NCI-H2196 treated with DMSO at 0.1 percent for 48 hours (cell line): Measurements from ENCODE around the gene RARA.

Experiments used
- DNase-seq: peaks from one replicate; lab custom pipeline; 2025; ENCODE audit not compliant: unreplicated experiment; lab: John Stamatoyannopoulos, UW

The RARA gene

DNA sequence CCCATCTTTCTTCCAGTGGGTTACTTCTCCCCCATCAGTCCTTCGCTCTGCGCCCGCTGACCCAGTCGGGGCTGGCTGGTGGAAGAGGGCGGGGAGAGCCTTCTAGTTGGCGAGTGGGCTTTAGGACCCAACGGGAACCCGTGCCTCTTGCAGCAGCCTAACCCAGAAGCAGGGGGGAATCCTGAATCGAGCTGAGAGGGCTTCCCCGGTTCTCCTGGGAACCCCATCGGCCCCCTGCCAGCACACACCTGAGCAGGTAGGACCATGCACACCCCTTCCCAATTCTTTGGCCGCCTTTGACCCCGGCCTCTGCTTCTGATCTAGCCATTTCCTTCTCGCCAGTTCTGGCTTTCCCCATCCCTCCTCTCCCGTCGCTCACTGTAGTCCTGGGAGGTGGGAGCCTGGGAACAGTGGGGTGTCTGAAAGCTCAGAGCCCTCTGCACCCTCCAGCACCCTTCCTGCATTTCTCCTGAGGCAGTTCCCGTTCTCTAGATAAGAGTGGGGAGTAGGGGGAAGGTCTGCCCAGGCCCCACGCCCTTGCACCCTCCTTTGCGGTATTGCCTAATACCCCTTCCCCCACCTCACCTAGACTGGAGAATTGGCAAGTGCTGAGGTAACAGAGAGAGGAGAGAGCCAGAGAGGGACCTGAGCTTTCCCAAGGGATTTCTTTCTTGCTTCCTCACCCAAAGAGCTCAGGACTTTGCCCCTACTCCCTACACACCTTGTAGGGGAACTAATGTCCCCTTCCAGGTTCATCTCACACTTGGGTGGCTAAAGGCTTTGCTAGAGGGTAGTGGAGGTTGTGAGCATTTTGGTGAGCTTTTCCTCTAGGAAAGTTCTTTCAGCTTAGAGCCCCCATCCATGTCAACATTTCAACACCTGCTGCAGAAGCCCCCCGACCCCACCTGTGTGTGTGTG is at the start of gene RARA:
TSS of gene RARA (plus strand) at position 150 of the 918 bp plus-strand sequence. CDS start 22,039 bp downstream, outside the sequence.
- no peak for DNase-seq

DNA sequence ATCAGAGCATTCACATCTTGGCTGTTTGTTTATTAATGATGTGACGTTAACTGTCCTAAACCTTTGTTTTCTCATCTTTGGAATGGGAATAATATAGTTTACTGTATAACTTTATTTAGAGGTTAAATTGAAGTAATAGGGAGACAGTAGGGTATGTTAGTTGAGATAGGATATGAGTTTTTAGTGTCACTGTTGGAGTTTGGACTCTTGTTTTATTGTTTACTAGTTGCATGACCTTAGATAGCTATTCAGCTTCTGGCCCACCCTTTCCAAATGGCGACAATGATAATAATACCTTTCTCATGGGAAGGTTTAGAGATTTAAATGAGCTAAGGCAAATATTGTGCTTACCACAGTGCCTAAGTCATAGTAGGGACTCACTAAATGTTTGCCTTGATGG is 49.5 kb upstream of the RARA start:
- DNase-seq = no peak

- no peak for DNase-seq
These were observed 48.5 kb upstream of the RARA start for GRCh38 chr17:40260528-40260927.

- no peak for DNase-seq
These were observed 44.4 kb upstream of the RARA start for GRCh38 chr17:40264458-40265185.

DNA sequence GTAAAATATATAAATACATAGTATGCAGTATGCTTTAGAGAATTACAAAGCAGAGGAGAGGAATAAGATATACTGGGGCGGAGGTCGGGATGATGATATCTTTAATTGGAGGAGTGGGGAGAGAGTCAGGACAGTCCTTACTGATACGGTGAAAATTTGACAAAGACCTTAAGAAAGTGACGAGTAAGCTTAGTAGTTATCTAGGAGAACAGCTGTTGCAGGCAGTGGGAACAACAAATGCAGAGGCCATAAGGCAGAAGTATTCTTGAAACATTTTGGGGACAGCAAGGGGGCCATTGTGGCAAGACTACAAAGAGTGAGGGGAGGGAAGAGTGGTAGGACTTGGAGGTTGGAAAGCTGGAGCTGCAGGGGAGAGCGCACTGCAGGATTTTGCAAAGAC is 43.6 kb upstream of the RARA start:
- no peak for DNase-seq

GRCh38 chr17:40266882-40267281 is 42.1 kb upstream of the RARA start:
- no peak for DNase-seq

DNA sequence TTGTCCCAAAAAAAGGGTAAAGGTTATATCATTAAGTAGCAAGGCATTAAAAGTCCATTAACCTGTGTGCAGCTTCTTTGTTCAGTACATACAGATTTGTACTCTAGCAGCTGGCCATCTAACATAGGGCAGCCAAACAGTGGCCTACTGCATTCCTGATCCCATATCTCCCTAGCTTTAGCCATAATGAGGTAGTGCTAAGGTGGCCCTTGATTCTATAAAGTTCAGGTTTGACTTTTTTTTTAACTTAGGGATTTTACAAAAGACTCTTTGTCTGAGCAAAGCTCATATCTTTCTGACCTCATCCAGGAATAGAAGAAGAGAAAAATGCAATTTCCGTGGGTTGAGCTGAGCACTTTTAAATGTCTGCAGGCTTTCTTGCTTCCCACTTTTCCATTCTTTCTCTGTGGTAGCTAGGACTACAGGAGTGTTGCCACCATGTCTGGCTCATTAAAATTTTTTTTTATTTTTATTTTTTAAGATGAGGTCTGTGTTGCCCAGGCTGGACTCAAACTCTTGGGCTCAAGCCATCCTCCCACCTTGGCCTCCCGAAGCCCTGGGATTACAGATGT is 40.8 kb upstream of the RARA start:
- DNase-seq = no peak

GRCh38 chr17:40278414-40278813 is 30.6 kb upstream of the RARA start:
- no peak for DNase-seq

- no peak for DNase-seq
These were observed 29.6 kb upstream of the RARA start for GRCh38 chr17:40279402-40279801.

GRCh38 chr17:40281663-40282062 is 27.3 kb upstream of the RARA start:
- DNase-seq = no peak

DNA sequence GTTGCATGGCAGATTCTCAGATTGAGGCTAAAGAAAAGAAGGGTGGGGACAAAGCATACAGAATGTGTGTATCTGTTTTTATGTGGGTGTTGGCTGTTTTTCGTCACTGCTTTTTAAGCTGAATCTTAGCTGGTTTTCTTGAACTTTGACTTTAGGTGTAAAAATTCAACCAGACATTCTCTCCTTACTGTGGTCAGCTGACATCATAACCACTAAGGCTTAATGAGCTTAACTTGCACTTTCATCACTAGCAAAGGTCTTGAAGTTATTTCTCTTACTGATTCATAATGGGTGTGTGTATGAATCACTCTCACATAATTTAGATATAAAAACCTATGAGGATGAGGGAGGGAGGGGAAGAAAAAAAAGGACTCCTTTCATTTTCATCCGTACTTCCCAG is 25.3 kb upstream of the RARA start:
- no peak for DNase-seq

DNA sequence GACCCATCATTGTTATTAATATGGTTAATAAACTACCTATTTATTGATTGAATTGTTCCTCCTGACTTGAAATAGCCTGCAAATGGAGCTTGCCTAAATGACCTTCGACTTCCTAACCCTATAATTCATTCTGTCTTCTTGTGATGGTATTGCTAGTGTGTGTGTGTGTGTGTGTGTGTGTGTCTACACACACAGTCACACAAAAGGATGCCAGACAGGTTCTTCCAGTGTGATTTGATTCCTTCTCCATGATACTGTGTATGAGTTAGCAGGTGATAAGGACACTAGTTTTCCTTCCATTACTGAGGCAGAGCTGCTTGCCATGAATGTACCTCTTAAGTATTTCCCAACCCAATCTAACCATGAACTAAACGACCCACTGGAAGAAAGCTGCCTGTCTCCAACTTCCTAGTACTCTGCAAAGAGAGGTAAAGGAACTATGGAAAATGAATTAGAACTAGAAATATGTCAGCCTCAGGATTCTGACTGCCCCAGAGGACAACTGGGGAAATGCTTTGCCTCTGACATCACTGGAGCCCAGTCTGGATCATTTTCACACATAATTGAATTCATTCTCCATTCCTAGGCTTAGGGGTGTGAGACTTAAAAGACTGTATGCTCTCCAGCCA is 24.8 kb upstream of the RARA start:
- DNase-seq = no peak

- no peak for DNase-seq
These were observed 22.5 kb upstream of the RARA start for GRCh38 chr17:40286473-40286872.

GRCh38 chr17:40287159-40287493 is 21.9 kb upstream of the RARA start:
- no peak for DNase-seq

- DNase-seq = peak; percentile 88
These were observed 21.2 kb upstream of the RARA start, which contains the start of gene CDC6 for GRCh38 chr17:40287494-40288369. Gene CDC6, plus strand, starts transcription at chr17:40287879. Its CDS starts 1,542 bp downstream, at chr17:40289421.

GRCh38 chr17:40290629-40291280 is 18.2 kb upstream of the RARA start:
- no peak for DNase-seq

- DNase-seq = no peak
These were observed 17.7 kb upstream of the RARA start for GRCh38 chr17:40291281-40291664.

DNA sequence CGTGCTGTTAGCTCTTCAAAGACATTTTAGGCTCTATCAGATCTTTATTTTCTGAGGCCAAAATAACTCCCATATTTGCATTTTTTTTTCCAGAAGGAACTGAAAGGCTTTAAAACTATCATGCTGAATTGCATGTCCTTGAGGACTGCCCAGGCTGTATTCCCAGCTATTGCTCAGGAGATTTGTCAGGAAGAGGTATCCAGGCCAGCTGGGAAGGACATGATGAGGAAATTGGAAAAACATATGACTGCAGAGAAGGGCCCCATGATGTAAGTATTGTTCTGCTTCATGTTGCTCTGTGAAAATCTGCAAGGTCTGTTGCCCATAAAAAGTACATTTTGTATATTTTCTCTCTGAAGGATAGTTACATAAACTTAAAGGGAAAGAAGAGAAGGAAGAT is 15.6 kb upstream of the RARA start:
- DNase-seq = no peak

- DNase-seq = no peak
These were observed 13.2 kb upstream of the RARA start for GRCh38 chr17:40295488-40296436.
